Thyroid gland (tissue), 4 donors: ENCODE data around the gene SLC4A4.

ENCODE experiments used
- POLR2A ChIP-seq, 2 donors: fragments of 450-650 bp; IDR thresholded peaks; one replicate each; pipeline ENCODE4 v1.6.1; 2017; ENCODE audit warnings: antibody characterized with exemption in 2 of 2, mild to moderate bottlenecking in 2 of 2, moderate library complexity in 1 of 2
- TF ChIP-seq, protein P1 (sequence below), 6 experiments: fragments of 200-600 bp in 3 of 6; fragments of 450-650 bp in 3 of 6; sonication (generic) in 3 of 6; IDR thresholded peaks; one replicate each; pipeline ENCODE4 v1.5.1; 2016 to 2019; ENCODE audit warnings: antibody characterized with exemption in 6 of 6, mild to moderate bottlenecking in 2 of 6, inconsistent platforms in 1 of 6, moderate library complexity in 1 of 6

GRCh38 chr4:71532407-71532806 lies 193.6 kb downstream of the SLC4A4 start:
- TF ChIP-seq, protein P1, sequence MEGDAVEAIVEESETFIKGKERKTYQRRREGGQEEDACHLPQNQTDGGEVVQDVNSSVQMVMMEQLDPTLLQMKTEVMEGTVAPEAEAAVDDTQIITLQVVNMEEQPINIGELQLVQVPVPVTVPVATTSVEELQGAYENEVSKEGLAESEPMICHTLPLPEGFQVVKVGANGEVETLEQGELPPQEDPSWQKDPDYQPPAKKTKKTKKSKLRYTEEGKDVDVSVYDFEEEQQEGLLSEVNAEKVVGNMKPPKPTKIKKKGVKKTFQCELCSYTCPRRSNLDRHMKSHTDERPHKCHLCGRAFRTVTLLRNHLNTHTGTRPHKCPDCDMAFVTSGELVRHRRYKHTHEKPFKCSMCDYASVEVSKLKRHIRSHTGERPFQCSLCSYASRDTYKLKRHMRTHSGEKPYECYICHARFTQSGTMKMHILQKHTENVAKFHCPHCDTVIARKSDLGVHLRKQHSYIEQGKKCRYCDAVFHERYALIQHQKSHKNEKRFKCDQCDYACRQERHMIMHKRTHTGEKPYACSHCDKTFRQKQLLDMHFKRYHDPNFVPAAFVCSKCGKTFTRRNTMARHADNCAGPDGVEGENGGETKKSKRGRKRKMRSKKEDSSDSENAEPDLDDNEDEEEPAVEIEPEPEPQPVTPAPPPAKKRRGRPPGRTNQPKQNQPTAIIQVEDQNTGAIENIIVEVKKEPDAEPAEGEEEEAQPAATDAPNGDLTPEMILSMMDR (IDR thresholded peaks at IDR 0.05) = no peak
- TF ChIP-seq POLR2A (IDR thresholded peaks at IDR 0.05) = no peak
